ENCODE data around the gene CPED1.
A peak's percentile ranks its signal among the peaks of the same experiment; 100 is the strongest.

CPED1 gene

GRCh38 chr7:120987280-120987679, 1.2 kb upstream of the CPED1 start:
- no peak overlapping the region for H3K4me3 ChIP-seq (ENCODE audit: low read depth, low read length)
- no peak for TF ChIP-seq CTCF (IDR thresholded peaks at IDR 0.05; ENCODE audit: borderline replicate concordance, insufficient read depth, low read depth, low read length)

- peak; percentile 93 for TF ChIP-seq CTCF (IDR thresholded peaks at IDR 0.05; ENCODE audit: borderline replicate concordance, insufficient read depth, low read depth, low read length)
- H3K4me3 ChIP-seq (ENCODE audit: low read depth, low read length) = no peak overlapping the region
These were observed 574 bp upstream of the CPED1 start for GRCh38 chr7:120987683-120988590.

DNA sequence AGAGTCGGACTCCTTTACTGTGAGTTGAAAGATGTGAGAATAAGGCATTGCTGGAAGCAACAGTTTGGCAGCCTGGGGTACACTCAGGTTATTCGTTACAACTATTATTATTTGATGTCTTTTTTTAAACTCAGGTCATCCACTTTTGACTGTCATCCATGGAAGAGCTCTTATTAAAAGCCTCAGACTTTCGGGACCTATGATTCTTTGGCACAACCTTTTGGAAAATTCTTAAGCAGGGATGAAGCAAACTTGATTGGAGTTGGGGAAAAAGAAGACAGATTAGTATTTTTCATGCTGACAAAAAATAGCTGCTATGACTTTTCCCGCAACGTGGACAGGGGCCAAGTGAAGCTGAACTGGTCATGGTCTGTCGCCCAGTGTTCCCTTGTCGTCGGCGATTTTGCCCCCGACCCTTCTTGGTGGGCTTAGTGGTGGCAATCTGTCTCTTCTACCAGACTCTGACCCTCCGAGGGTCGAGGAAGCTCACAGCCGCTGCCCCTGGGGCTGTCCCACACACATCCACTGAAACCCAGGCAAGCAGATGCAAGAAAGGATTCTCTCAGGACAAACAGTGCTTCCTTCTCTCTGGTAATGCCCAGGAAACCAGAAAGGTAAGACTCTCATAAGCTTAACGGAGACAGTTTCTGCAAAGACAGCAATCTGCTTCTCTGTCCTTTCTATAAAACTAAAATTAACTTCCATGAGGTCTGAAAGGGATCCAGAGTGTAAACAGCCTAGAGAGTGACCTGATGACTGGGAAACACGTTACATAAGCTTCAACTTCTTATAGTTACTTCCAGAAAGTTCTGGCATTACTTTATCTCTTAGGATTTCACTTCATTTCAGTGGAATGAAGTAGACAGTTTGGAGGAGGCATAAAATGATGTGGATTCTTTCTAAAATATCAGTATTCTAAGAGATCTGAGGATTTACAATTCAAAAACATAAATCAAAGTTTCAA, 1.0 kb downstream of the CPED1 start:
- H3K4me3 ChIP-seq (ENCODE audit: low read depth, low read length) = no peak overlapping the region
- no peak for TF ChIP-seq CTCF (IDR thresholded peaks at IDR 0.05; ENCODE audit: borderline replicate concordance, insufficient read depth, low read depth, low read length)

- no peak for TF ChIP-seq CTCF (IDR thresholded peaks at IDR 0.05; ENCODE audit: borderline replicate concordance, insufficient read depth, low read depth, low read length)
- H3K4me3 ChIP-seq (ENCODE audit: low read depth, low read length) = no peak overlapping the region
These were observed 2.1 kb downstream of the CPED1 start for GRCh38 chr7:120990468-120991118.

DNA sequence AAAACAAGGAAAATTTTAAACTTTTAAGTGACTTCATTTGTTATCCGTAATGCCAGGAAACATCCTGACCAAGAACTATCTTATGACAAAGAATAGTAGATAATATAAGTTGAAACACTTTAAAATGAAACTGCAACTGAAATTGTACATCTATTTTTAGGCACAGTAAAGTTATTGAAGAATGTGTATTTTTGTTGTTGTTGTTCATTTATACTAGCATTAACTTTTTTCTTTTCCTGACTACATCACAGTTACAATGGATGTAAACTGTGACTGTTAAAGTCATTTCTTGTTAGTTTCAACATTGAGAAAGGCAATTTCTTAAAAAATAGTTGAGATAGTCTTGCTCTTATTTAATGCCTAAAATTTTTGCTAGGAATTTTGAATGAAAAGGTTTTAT, 2.6 kb downstream of the CPED1 start:
- TF ChIP-seq CTCF (IDR thresholded peaks at IDR 0.05; ENCODE audit: borderline replicate concordance, insufficient read depth, low read depth, low read length) = no peak
- no peak overlapping the region for H3K4me3 ChIP-seq (ENCODE audit: low read depth, low read length)

DNA sequence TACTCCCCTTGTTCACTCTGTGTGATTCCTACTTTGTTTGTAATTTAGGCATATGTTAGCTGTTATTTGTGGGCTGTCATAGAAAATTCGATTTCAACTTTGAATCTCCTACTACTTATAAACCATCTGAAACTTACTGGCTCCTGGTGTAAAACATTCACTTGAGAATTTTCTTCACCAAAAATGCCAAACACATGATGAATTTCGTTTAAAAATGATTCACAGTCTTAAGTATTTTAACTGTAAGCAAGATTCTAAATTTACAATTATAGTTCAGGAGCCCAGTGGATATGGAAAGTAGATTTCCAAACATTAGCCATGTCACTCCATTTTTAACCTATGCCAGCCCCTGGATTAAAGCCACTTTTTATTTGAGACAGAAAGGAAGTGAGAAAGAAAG, 3.1 kb downstream of the CPED1 start:
- H3K4me3 ChIP-seq (ENCODE audit: low read depth, low read length) = no peak overlapping the region
- TF ChIP-seq CTCF (IDR thresholded peaks at IDR 0.05; ENCODE audit: borderline replicate concordance, insufficient read depth, low read depth, low read length) = no peak

Measured in GM12875 (cell line).